NB4 (cell line): Measurements from ENCODE around the gene ARHGEF12.
A peak's percentile ranks its signal among the peaks of the same experiment; 100 is the strongest.

Source experiments
- DNase-seq: peaks from one replicate; pipeline ENCODE4 v3.0.0; 2010; ENCODE audit warnings: low read depth
- H3K4me3 ChIP-seq: one replicate; pipeline ENCODE4 v1.5.1; 2011; ENCODE audit warnings: mild to moderate bottlenecking, low read depth, low read length, moderate library complexity
- CTCF ChIP-seq: IDR thresholded peaks from one replicate; pipeline ENCODE4 v1.5.1; 2012; ENCODE audit warnings: low read depth, low read length
- MAX ChIP-seq: IDR thresholded peaks from 2 replicates; pipeline ENCODE4 v1.6.1; 2011; ENCODE audit warnings: low read depth, low read length
- MYC ChIP-seq: IDR thresholded peaks from 2 replicates; pipeline ENCODE4 v1.6.1; 2011; ENCODE audit warnings: low read depth, low read length
- POLR2A ChIP-seq: IDR thresholded peaks from 2 replicates; pipeline ENCODE4 v1.6.1; 2011; ENCODE audit warnings: mild to moderate bottlenecking; ENCODE audit not compliant: insufficient read length; ENCODE audit errors: extremely low read depth

Gene ARHGEF12

DNA sequence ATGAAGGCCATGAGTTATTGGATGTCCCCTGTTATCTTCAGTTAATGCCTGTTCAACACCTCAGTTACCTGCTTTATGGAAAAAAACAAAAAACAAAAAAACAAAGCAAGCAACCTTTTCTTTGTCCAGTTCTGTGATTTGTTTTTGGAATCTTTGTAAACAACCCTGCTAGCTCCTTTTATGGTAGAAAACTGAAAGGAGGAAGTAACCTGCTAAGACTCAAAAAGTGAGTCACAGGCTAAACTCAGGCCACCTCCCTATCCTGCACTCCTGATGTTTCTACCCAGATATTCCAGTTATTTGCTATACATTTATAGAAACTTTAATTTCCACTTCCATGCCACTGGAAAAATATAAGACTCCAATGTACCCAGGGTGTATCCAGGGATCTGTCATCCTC lies 31.7 kb upstream of the ARHGEF12 start:
- no peak overlapping the region for H3K4me3 ChIP-seq
- peak; percentile 19 for DNase-seq
- TF ChIP-seq MAX (no peak), MYC (no peak), CTCF (no peak), POLR2A (no peak)

DNA sequence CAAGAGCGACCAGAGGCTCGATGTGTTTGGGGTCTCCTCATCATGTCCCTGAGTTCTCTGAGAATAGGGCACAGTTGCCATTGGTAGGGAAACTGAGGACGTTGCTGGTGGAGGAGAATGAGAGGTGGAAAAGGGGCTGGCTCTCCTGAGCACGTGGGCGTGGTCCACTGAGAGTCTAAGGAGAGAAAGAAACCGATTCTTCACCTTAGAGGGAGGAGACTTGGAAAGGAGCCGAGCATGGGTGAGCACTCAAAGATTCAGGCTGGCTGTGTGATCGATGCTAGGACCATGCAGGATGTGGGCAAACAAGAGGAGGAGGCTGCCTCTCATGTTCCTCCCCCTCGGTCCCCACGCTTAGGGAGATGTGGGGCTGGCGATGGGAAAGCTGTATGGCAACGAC lies 30.9 kb upstream of the ARHGEF12 start:
- H3K4me3 ChIP-seq = no peak overlapping the region
- TF ChIP-seq MAX = no peak
- no peak for TF ChIP-seq POLR2A
- no peak for TF ChIP-seq MYC
- no peak for TF ChIP-seq CTCF
- DNase-seq = no peak

- peak; percentile 41 for DNase-seq
- peak; percentile 39 for TF ChIP-seq CTCF
- no peak for TF ChIP-seq MAX
- H3K4me3 ChIP-seq = no peak overlapping the region
Measured at GRCh38 chr11:120306519-120307242, 29.5 kb upstream of the ARHGEF12 start.

GRCh38 chr11:120307476-120307875 lies 28.7 kb upstream of the ARHGEF12 start:
- no peak overlapping the region for H3K4me3 ChIP-seq
- no peak for DNase-seq
- TF ChIP-seq MYC (no peak), MAX (no peak), CTCF (no peak), POLR2A (no peak)

DNA sequence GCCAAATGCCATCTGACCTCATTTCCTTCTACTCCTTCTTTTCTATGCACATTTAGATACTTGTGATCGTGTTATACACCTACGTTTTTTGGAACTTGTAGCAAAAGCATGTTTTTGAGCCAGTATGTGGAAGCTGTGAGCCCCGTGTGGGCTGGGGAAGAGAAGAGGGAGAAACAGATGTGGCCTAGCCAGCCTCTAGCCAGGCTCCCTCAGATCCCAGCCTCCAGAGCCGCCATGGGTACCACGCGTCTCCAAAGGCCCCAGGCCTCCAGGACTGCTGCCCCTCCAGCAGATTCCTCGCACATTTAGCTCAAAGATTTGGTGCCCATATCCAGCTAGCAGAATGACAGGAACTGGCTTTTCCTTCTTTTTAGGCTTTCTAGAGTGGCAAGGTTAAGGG lies 28.1 kb upstream of the ARHGEF12 start:
- DNase-seq = no peak
- TF ChIP-seq MYC (no peak), MAX (no peak), CTCF (no peak), POLR2A (no peak)
- no peak overlapping the region for H3K4me3 ChIP-seq

DNA sequence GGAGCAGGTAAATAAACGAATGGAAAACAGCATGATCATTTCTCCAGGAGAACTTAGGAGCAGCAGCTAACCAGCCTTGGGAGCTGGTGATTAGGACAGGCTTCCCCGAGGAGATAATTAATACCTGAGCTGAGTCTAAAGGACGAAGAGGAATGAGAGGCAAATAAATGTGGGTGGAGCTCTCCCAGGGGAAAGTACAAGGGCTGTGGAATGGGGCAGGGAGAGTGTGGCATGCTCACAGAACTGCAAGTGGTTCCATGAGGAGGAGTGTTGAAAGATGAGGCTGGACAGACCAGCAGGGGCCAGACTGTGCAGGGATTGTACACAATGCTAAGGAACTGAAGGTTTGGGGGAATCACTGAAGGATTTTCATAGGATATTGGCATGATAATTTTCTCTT lies 25.3 kb upstream of the ARHGEF12 start:
- H3K4me3 ChIP-seq = no peak overlapping the region
- TF ChIP-seq MAX = no peak
- no peak for TF ChIP-seq MYC
- TF ChIP-seq CTCF = no peak
- no peak for TF ChIP-seq POLR2A
- DNase-seq = no peak
